Germinal center (tissue), 1 donor: ENCODE data around the gene GALNT9.
"Not testable (repeated sequence)": the region's sequence is repeated elsewhere in the genome, so short reads cannot be mapped to it uniquely, and the experiment has no call there.

ENCODE experiments used
- DNase-seq: peaks from one replicate; pipeline ENCODE4 v3.0.0; 2012; ENCODE audit warnings: mixed read lengths, low spot score

GALNT9 gene

DNA sequence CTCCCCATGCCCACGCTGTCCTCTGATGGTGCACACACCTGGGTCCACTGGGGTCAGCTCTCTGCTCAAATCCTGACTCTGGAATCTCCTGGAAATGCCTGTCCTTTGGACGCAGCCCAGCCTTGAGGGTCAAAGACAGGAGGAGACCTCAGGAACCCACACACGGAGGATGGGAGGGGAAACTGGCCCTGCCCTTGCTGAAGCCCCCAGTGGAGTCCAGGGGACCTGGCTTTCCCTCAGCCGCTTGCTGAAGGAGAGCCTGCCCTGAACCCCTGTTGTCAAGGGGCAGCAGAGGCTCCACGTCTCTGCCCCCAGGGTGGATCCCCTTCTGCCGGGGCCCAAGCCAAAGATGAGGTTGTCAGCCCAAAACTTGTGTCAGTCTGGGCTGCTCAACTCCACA lies 16.9 kb downstream of the GALNT9 start:
- DNase-seq, result no peak

DNA sequence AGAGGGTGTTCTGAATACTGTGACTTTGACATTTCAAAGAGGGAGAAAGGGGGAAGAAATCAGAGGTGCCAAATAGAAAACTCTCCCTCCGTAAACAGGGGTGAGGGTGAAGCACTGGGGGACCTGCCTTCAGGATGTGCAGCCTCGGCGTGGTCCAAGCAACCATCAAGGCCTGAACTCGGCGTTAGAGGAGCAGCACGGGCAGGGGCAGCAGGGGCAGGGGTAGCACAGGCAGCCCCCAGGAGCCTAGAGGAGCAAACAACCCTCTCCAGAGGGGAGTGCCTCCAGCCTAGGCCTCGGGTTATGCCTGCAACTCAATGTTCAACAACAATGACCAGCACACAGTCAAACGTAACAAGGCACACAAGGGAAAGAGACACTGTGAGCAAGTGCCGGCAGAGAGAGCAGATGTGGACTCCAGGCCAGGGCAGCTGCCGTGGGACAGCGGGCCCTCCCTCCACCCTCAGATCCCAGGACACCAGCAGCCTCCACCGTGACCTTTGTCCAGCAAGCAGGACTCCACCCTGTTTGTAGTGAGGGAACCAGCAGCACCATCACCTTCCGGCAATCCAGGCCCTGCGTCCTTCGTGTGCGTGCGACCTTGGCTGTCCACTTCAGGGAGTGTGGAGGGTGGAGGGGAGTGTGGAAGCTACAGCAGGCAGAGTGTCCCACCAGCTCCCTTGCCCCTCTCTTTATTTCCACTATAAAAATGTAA lies 18.0 kb downstream of the GALNT9 start:
- DNase-seq, result no peak

DNA sequence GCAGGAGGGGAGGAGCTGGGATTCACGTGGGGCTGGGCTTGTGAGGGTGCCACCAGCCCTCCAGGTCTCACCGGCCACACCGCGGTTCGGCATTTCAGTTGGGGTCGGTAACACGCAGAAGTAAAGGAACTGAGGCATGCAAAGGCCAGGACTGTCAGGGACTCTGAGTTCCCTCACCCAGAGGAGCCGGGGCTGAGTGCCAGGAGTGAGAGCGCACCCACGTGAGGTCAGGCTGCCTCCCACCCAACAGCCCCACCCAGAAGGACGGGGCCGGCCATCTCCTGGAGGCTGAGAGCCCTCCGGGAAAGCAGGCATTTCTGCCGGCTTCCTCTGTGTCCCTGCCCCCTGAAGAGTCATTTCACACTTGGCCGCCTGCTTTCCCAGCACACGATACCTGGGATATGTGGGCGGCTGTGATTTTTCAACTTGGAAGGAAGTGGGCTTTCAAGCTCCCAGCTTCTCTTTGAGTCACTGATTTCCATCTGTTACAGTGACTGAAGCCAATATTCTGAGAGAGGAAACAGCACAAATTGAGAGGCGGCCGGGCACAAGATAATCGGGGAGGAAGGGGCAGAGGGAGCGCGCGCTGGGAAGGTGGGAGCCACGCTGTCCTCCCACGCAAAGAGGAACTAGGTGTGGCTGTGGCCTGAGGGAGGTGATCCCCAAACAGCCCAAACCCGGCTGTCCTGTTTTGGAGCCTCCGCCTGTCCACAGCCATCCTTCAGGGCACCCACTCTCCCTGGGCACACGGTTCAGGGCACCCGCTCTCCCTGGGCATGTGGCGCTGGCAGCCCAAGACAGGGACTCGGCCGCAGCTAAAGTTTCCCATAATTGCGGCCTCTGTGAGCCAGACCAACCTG lies 19.0 kb downstream of the GALNT9 start:
- DNase-seq, result no peak

DNA sequence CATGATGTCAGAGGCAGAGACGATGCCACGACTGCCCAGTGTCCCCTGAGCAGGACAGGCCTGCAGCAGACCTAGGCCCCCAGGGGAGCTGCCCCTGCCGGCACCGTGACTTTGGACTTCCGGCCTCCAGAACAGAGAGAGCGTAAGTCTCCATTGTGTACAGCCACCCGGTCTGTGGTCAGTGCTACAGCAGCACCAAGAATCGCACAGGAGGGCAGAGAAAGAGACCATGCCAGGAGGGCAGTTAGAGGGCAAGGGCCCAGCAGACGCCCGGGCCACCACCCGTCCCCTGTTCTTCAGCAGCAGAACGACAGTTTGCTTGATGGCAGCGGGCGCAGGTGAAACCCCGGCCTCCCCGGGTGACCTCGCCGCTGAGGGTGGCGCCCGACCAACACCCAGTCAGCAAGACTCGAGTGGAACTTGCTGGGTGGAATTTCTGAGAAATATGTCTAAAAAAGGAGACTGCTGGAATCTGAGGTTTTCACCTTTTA lies 19.7 kb downstream of the GALNT9 start:
- no peak for DNase-seq

DNA sequence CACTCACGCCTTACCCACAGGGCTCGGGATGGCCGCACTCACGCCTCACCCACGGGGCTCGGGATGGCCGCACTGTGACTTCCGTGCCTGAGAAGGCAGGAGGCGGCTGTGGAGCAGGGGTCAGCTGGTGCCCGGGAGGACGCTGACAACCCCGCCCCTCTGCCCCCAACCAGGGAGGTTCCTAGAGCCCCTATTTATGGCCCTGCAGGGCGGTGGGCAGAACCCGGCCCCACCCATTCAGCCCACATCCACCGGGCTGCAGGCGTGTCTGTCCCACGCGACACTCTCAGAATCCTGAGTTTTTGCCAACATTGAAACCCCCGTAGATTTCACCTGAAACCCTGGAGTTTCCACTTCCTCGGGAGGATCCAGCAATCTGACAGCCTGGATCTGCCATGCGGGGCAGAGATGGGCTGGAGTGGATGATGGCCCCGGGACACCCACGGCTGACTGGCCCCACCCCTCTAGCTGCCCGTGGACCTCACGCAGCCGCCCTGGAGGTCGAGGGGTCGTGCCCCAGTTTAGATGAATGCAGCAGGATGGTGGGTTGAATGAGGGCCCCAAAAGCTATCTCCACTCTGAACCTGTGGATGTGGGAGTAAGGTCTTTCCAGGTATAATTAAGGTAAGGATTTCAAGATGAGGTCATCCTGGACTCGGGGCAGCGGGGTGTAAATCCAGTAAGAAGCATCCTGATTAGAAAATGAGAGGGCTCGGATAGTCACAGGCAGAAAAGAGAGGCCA lies 20.4 kb downstream of the GALNT9 start:
- DNase-seq, result no peak

DNA sequence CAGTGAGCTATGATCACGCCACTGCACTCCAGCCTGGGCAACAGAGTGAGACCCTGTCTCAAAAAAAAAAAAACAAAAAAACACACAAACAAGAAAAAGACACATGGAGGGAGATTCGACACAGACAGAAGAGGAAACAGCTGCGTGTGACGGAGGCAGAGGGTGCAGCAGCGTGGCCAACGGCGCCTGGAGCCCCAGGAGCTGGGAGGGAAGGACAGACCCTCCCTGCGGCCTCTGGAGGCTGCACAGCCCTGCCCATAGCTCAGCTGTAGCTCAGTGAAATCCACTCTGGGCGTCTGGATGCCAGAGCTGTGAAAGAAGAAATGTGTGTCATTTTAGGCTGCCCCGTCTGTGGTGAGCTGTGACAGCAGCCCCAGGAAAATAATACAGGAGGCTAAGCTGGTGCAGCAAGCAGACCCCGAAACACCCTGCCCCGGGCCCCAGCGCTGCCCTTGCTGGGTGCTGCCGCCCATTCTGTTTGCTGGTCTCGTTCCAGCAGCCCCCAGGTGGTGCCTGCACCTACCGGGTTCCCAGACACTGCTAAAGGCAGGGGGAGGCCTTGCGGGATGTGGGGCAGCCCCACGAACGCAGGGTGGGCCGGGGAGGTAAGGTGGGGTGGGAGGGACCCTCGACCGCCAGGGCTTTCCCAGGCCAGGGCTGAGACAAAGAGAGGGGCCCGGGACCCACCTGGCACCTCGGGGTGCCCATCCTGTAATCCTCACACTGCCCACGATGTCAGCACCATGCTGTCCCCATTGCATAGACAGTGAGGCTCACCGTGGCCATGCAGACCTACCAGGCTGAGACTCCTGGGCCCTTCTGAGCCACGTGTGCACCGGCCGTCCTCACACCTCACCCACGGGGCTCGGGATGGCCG lies 21.2 kb downstream of the GALNT9 start:
- DNase-seq, result no peak

DNA sequence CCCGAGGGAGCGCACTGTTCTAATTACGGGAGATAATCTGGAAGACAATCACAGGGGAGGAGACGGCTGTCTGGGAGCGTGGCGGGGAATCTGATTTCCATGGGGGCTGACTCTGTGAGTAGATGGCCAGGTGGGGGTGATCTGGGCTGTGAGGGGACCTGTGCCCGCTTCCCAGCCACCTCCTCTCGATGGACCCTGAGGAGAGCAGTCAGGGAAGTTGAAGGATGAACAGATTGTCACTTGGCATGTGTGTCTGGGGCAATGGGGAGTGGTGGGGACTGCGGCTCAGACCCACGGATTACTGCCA lies 22.6 kb downstream of the GALNT9 start:
- no peak for DNase-seq

DNA sequence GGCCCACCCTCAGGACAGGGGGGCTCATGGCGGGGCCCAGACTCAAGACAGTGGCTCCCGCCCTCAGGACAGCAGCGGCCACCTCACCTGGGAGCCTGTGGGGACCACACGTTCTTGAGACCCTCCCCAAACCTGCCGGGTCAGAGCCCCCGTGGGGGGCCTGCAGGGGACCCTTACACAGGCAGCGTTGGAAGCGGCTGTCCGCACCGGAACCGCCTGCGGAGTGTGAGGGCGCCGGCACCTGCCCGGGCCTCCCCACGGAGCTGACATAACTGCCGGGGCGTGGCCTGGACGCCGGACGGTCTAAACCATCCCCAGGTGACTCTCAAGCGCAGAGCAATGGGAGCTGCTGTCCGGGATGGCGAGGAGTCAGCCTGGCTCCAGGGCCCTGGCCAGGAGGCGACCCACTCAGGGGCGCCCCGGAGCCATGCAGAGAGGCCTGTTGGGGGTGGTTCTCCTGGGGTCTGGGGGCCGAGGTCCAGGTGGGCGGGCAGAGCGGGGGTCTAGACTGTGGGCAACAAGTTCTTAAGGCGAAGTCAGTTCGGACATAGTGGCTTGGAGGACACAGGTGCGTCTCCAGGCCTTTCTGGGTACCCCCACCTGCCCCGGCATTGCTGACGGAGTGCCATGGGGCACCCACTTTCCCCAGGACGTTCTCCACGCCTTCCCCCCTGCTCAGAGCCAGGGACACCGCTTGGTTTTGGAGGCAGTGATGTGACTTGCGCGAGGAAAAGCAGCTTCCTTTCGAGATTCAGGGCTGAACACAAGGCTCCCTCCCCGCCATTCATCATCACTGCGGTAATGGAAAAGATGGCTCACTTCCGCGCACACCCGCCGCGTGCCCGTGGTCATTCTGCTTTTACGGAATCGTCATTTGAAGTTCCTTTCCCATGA lies 23.2 kb downstream of the GALNT9 start:
- DNase-seq, result no peak

DNA sequence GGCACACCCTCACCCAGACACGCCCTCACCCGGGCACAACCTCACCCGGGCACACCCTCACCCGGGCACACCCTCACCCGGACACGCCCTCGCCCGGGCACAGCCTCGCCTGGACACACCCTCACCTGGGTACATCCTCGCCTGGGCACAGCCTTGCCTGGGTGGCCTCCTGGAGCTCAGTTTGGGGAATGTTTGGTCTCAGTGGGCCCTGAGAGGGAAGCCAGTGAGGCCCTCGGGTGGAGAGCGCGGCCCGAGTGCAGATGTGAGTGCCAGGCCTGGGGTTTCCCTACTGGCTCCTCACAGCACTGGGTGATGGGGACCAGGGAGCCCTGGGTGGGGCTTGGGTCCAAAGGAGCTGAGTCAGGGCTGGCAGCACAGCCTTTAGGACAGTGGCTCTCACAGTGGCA lies 23.8 kb downstream of the GALNT9 start:
- no peak for DNase-seq

DNA sequence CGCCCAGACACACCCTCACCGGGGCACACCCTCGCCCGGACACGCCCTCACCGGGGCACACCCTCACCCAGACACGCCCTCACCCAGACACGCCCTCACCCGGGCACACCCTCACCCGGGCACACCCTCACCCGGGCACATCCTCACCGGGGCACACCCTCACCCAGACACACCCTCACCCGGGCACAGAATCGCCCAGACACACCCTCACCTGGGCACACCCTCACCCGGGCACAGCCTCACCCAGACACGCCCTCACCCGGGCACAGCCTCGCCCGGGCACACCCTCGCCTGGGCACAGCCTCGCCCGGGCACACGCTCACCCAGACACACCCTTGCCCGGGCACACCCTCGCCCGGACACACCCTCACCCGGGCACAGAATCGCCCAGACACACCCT lies 24.5 kb downstream of the GALNT9 start:
- DNase-seq, result not testable (repeated sequence)

DNA sequence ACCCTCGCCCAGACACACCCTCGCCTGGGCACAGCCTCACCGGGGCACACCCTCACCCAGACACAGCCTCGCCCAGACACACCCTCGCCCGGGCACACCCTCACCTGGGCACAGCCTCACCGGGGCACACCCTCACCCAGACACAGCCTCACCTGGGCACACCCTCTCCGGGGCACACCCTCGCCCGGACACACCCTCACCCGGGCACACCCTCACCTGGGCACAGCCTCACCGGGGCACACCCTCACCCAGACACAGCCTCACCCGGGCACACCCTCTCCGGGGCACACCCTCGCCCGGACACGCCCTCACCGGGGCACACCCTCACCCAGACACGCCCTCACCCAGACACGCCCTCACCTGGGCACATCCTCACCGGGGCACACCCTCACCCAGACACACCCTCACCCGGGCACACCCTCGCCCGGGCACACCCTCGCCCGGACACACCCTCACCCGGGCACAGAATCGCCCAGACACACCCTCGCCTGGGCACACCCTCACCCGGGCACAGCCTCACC lies 25.5 kb downstream of the GALNT9 start:
- DNase-seq, result not testable (repeated sequence)

DNA sequence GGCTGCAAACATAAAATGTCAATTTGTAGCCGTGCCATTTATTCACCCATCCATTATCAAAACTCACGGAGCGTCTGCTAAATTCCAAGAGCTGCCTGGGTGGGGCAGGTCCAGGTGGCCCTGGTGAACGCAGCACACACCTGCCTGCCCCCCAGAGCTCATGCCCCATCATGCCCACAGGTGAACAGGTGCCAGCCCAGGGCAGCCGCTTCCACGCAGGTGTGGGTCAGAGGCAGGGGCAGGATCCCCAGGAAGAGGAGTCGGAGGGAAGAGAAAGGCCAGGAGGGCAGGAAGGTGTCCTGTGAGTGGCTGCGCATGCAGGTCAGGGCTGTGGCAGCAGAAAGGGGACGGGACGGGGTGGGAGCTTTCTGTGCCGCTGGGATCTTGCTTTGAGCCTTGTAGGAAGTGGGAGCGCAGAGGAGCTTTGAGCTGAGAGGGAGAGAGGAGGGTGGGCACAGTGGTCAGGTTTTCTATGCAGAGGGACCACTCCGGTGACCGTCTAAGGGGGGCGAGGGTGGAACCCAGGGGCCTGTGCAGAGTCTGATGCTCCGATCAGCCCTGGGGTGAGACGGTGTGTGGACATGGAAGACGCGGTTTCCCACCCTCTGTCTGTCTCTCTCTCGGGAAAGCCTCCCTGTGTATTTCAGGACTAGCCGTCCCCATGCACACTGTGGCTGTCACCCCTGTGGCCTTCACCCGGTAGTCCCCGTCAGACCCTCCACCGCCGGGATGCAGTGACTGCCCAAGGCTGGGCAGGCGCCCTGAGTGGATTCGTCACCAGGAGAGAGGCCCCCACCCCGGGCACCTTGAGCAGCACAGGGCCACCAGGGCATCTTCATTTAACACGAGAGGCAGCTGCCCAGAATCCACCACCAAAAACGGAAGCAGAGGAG lies 26.7 kb downstream of the GALNT9 start:
- no peak for DNase-seq

DNA sequence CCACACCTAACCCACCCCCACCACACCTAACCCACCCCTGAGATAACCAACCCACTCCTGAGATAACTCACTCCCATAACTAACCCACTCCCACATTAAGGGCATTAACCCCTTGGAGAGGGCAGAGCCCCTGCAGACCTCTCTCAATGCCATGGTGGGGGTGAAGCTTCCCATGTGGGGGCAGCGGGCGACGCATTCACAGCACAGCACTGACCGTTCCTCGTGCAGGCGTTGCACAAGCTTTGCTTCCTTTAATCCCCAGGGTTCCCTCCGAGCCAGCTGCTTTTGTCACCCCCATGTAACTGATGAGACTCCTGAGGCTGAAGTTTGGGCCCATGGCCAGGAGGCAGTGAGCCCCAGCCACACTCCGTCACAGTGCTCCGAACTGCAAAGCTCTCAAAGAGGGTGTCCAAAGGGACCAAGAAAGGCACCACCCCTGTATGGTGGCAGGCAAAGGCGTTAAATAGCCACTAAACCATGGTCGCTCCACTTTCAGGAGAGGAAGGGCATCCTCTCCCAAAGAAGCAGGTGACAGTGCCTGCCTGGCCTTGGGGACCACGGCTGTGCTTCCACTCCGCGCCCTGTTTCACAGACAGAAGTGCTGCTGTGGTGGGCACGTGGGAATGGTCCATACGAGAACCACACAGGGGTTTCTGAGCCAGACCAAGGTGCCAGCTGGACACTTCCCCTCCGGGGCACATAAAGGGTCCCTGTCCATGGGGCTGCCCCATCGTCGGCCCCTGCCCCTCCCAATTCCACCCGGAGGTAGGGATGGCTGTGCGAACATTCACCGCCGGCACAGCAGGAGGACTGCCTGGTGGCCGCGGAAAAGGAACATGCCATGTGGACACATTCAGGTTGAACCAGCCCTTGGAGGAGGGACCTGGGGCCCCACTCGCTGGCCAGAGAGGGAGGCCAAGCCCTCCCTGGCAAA lies 28.3 kb downstream of the GALNT9 start:
- no peak for DNase-seq

DNA sequence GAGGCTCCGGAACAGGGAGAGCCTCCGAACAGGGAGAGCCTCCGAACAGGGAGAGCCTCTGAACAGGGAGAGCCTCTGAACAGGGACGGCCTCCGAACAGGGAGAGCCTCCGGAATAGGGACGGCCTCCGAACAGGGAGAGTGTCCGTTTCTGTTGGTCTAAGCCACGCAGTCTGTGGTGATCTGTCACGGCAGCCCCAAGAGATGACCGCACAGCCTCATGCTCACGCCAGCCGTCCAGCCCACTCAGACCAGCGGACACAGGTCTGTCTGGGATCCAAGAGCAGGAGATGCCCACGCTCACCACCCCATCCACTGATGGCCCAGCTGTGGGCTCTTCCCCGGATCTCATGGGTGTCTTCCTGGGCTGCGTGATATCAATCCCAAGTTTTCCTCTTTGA lies 33.3 kb downstream of the GALNT9 start:
- DNase-seq, result no peak

DNA sequence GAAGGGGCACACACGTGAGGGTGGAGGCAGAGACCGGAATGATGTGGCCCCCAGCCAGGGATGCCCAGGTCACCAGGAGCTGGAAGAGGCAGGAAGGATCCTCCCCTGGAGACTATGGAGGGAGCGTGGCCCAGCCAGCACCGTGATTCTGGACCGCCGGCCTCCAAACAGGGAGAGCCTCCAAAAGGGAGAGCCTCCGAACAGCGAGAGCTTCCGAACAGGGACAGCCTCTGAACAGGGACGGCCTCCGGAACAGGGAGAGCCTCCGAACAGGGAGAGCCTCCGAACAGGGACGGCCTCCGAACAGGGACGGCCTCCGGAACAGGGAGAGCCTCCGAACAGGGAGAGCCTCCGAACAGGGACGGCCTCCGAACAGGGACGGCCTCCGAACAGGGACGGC lies 33.8 kb downstream of the GALNT9 start:
- not testable (repeated sequence) for DNase-seq

DNA sequence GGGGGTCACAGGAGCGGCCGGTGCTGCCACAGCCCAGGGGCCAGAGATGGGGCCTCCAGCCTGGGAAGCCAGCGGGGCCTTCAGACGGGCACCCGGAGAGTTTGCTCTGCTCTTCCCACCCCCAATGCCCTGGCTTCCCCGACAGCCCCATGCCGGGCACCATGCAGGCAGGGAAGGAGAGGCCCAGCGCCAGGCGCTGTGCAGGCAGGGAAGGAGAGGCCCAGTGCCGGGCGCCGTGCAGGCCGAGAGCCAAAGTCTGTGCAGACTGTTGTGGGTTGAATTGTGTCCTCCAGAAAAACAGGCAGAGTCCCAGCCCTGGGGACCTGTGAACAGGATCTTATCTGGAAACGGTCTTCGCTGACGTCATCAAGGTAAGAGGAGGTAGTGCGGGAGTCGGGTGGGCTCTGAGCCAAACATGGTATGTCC lies 34.3 kb downstream of the GALNT9 start:
- no peak for DNase-seq

DNA sequence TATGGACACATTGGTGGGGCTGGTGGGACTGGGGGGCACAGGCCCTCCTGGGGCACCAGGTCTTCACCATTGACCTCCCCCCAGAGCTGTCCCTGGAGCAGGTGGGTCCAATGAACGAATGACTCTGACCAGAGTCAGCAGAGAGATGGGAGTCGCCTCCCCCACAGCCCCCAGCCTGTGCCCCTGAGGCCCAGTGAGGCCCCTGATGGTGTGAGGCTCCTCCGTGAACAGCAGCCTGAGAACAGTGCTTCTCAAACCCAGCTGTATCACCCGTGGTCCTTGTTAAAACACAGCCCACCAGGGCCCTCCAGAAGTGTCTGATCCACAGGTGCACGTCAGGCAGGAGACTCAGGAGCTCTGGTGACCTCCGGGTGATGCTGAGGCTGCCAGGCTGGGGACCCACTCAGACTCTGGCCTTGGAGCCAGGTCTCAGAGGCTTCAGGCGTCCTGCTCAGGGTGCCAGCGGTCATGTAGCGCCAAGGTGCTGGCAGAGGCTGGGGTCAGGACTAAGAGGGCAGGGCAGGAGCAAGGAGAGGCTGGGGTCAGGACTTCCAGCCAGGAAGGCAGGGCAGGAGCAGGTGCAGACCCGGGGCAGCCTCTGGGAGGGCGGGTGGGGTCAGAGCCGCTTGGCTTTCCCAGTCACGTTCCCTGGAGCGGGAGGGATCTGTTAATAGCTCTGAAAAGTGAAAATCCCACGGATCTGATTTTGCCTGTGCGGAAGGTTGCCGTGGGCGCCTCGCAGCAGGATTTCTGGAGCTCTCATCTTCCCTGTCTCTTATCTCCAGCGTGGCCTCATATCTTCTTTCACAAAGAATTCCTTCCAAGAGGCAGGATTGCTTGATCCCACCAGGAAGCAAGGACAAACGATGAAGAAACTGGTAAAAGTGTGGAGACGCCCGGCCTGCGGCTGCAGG lies 35.0 kb downstream of the GALNT9 start:
- DNase-seq, result no peak
